Suppressor macrophage (primary cell): Measurements from ENCODE around the gene FAM120A.

Experiments
- DNase-seq, 4 experiments: peaks; one replicate each; pipeline ENCODE4 v3.0.0-alpha.2; 2020 to 2022

The FAM120A gene

GRCh38 chr9:93562157-93562556 lies 110.7 kb downstream of the FAM120A start:
- DNase-seq: no peak

DNA sequence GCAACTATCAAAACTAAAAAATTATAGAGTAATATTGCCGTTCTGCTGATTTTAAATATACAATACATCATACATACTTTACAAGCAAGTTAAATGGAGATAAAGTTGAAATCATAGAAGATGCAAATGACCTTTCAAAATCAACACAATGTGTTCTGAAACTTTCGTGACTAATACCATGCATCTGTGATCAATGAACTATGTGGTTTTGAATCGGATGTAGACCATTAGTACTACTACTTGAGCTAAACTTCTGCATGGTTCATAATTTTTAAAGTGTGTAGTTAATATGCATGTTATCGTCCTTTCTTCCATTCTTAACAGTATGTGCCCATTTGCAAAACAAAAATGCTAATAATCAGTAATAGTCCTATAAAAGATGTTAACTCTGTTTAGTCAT lies 113.6 kb downstream of the FAM120A start:
- no peak for DNase-seq

DNA sequence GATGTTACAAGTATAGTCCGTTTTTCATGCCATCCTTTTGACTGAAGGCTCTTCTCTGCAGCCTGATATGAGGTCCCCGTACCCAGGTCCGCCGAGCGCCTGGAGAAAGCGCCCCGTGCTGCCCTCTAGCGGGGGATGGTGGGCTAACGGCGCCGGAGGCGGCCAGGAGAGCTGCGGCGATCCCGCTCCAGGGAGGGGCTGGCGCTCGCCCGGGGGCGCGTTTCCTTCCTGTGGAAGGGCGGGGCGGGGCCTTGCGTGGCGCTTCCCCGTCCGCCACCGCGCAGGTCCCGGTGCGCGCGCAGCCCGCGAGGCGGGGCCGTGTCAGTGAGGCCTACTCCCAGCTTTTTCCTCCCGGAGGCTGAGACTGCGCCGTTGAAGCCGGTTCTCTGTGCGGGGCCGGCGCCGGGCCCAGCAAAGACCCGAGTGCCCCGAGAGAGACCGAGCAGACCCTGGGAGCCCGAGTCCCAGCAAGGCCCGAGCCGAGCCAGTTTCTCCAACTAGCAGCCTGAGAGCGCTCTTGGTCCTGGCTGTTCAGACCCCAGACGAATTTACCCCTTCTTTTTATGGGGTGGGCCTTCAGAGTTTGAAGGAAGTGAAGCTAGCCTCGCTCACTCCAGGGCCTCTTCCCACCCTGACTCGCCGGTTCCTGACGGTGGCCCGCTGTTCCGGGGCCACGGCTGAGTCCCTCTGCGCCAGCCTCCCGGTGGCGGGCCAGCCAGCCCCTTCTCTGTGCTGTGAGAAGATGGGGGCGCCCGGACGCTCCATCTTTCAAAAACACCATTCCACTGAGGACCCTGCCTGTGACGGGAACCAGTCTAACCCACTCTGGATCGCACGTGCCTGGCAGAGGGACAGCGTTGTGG lies 115.2 kb downstream of the FAM120A start:
- peak; percentile 98 to 100 (median 100) for DNase-seq

- DNase-seq: peak in 3 of 4 experiments; percentile 22 to 41 (median 23)
These were observed 115.9 kb downstream of the FAM120A start for GRCh38 chr9:93567271-93567959.

DNA sequence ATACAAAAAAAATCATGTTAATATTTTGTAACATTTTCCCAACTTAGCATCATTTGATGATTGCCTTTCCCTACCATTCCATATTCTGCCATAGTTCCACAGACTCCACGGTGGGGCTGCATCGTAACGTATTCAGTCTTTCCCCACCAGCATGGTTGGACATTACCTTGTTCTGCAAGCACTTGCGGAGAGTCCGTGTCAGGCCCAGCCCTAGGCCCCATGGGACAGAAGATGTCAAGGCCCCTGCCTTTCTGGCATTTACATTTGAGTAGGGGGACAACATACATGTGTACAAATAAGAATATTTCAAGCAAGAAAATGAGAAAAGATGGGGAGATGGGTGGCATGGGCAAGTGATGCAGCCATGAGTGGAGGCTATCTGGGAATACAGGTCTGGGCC lies 116.7 kb downstream of the FAM120A start:
- DNase-seq: no peak

GRCh38 chr9:93569621-93570174 lies 118.2 kb downstream of the FAM120A start:
- DNase-seq: peak in 3 of 4 experiments; percentile 23 to 52 (median 35)

- DNase-seq: peak in 2 of 4 experiments; percentile 35 to 54
These were observed 120.7 kb downstream of the FAM120A start for GRCh38 chr9:93572221-93572620.

DNA sequence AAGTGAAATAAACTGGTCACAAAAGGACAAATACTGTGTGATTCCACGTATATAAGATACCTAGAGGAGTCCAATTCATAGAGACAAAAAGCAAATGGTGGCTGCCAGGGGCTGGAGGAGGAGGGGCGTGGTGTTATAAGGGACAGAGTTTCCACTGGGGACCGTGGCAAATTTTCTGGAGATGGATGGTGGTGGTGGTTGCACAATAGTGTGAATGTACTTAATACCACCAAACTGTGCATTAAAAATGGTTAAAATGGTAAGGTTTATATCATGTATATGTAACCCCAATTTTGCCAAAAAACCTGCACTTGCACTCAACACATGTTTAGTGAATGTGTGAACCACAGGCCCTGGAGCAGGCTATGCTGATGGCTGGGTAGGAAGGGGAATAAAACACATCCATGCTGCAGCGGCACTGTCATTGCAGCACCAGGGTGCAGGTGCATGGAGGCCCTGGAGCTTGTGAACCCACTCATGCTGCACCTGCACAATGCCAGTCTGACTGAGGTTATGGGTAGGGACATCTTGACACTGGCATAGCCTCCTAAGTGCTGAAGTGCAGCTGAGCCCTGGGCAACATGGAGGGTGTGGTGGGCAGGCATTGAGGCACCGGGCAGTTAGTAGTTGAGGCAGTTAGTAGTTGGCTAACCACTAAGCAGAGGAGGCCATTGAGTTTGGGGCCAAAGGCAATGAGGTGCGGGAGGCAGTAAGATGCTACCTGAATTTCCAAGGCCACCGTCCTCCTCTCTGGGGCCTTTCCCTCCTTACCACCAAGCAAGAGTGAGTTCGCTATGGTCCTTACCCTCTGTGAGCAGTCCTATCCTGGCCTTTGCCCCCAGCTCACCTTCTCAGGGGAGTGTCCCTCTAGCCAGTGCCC lies 121.4 kb downstream of the FAM120A start:
- no peak for DNase-seq

DNA sequence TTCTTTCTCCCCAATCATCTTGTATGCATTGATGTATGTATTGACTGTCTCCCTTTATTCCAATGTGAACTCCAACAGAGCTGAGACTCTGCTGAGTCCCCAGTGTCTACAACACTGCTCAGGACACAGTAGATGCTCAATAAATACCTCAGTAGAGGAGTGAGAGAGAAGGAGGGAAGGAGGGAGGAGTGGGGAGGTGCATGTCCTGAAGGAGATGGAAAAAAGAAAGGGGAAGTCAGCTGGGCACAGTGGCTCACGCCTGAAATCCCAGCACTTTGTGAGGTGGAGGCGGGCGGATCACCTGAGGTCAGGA lies 122.0 kb downstream of the FAM120A start:
- DNase-seq: no peak

GRCh38 chr9:93574091-93574899 lies 122.8 kb downstream of the FAM120A start:
- DNase-seq: peak in 3 of 4 experiments; percentile 19 to 42 (median 29)

DNA sequence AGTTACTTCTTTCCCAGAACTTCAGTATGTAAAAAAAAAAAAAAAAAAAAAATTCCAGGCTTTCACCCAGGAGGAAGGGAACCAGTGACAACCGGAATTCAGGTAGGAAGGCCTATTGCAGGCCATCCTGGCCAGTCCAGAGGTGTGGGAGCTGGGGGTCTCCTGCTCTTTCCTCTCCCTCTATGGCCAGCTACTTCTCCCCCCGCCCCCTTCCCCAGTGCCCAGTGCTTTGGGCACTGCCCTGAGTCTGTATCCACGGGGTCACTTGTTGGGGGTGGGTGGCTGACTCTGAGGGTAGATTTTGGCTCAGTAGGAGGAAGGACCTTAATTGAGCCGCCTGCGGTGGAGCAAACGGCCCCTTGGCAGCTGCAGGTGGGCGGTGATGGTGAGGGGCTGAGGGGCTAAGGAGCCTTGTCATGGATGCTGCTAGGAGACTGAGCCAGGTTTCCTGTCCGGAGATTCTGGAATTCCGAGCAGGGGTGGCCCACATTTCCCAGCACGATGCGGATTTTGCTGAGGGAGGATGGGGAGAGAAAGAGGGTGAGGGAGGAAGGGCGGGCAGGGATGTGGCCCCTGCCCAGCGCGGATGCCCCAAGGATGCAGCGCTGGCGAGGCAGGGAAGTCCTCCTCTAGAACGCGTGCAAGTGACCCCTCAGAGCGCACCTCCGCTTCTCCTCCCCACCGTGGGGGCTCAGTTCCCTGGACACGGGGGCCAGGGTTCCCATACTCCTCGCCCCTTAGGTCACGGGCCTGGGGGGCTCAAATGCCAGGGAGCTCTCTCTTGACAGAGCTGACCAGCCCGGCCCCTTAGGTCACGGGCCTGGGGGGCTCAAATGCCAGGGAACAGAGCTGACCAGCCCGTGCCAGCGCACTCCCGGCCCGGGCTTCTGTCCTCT lies 123.7 kb downstream of the FAM120A start:
- DNase-seq: no peak

DNA sequence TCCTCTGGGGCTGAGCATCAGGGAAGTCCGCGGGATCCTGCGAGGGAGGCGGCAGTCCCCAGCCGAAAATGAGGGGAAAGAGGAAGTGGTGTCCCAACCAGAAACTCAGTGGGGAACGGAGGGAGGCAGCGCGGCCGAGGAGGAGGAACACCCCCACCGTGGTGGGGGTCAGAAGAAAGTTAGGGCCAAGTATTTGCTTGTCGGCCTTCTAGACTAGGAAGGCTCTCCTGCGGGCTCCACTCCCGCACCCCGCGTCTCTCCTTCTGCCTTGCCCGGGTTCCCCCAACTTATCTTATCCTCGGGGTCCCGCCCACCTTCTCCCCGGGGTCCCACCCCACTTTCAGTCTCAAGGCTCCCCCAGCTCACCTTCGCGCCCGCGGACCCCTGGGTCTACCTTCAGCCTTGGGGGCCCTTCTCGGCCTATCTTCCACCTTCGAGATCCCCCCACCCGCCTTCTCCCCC lies 124.3 kb downstream of the FAM120A start:
- DNase-seq: peak; percentile 77 to 91 (median 90)

DNA sequence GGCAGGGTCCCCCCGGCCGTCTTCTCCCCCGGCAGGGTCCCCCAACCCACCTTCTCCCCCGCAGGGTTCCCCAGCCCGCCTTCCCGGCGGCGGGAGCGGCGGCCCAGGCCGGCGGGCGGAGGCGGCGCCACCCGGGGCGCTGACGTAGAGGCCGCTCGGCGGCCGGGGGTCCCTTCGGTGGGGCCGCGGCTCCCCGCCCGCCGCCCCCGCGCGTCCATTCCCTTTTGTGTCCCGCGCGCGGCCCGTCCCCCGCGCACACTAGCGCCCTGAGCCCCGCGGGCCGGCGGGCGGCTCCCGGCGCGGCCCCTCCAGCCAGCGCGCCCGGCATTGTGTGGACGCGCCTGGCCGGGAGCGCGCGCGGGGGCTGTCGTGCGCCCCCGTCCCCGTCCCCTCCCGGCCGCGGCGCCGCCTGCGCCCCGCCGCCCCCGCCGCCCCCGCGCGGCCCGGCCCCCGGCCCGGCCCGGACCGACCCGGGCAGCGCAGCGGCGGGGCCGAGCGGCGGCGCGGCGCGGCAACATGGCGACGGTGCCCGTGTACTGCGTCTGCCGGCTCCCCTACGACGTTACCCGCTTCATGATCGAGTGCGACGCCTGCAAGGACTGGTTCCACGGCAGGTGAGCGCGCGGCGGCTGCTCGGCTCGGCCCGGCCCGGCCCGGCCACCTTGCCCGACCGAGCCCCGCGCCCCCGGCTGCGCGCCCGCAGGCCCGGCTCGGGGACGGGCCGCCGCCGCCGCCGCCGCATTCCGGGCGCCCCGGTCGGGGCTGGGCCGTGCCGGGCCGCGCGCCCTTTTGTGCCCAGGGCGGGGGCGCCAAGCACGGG lies 125.0 kb downstream of the FAM120A start, which contains the start of gene PHF2:
PHF2 (plus strand) TSS at position 327 of the 820 bp plus-strand sequence; CDS start at position 517, 190 bp downstream.
- peak; percentile 25 to 71 (median 52) for DNase-seq

DNA sequence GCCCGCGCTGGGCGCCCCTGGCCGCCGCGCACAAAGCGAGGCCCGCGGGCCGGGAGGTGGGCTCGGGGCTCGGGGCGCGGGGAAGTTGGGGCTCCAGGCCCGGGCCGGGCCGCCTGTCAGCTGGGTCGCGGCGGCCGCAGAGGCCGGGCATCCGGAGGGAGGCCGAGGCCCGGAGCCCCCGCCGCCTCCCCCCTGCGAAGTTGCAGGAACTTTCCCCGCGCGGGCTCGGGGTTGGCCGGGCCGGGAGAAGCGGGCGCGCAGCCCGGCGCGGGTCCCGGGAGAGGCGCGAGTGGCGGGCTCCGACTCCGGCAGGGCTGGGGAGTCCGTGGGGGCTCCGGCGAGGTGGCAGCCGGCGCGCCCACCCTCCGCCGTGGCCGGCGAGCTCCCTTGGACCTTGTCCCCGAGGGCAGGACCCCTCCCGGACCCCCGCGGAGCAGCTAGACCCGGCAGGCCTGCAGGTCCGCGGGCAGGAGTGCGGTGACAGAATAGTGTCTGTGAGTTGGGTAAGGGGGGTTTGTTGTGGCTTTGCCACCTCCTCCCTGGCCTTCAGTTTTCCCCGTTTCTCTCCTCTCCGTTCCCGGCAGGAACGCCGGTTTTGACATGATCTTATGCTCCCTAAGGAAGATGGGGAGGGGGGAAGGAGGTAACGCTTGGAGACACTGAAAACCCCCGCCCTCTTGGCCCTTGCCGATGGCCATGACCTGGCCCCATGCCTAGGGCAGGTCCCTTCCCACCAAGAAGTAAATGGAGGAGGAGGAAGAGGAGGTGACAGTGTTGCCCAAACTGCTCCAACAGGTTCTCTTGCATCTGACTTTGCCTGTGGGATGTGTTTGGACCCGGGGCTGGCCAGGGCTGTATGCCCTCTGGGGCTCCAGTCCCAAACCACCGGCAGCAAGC lies 125.8 kb downstream of the FAM120A start:
- peak; percentile 14 to 67 (median 44) for DNase-seq

DNA sequence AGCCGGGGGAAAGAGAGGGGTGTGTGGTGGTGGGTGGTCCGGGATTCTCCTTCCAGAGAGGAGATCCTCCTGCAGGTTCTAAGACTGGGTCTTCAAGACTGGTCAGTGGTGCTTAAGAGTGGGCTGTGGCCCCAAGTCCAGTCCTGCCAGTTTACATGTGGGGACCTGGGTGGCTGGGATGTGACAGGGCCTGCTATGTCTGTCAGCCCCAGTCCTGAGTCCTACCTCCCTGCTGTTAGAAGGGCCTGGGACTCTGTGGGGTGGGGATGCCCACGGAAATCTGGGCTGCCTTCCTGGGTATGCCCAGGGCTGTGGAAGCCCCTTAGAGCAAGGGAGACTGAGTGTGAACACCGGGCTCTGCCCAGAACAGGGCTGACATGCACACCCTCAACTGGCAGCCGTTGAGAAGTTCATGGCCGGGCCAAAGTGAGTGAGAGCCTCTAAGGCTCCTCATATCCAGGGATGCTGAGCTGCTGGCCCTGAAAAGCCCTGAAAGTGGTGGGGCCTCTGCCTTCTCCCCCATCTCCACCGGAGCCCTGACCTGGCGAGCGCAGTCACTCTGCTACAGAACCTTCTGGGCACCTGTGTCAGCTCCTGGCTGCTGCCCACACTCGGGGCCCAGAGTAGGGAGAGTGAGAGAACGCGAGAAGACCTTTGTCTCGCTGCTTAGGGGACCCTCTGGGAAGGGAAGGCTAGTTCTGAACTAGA lies 126.6 kb downstream of the FAM120A start:
- peak in 1 of 4 experiments; percentile 4 for DNase-seq

- no peak for DNase-seq
These were observed 127.4 kb downstream of the FAM120A start for GRCh38 chr9:93578844-93579243.

- no peak for DNase-seq
These were observed 128.4 kb downstream of the FAM120A start for GRCh38 chr9:93579711-93580516.
